HepG2 (cell line): Measurements from ENCODE around the gene PTH1R. TPM values are rescaled to one million over a fixed set of nuclear protein-coding genes. Genes with fewer than 3 reads are reported as not detected.

Experiments used
- ATAC-seq: fragments of 200-7000 bp; cut with Tn5 transposase; 3 replicates; pipeline ENCODE4 v1.9.1; 2020; ENCODE audit warnings: mild to moderate bottlenecking, moderate library complexity
- BruUV-seq: library from RNA; stranded (reverse); fragments of 400-500 nt; replicated peaks from 2 replicates; lab custom pipeline; 2021; lab: Mats Ljungman, UMichigan
- CTCF ChIA-PET: fragments of 300-600 bp; formaldehyde crosslinking; extraction: SDS; loops from one replicate; lab custom pipeline; 2021; ENCODE audit warnings: low total read pairs, inconsistent platforms, low intra/inter-chr PET ratio; lab: Yijun Ruan, JAX
- POLR2A ChIA-PET: fragments of 350-600 bp; sonication (Branson Sonifier 250); formaldehyde crosslinking; loops from one replicate; lab custom pipeline; 2020; ENCODE audit warnings: antibody characterized with exemption, inconsistent platforms; lab: Yijun Ruan, JAX
- DNase-seq: peaks from one replicate; pipeline ENCODE4 v3.0.0-alpha.2; 2015; ENCODE audit warnings: low spot score
- FAIRE-seq: peaks from 3 replicates; lab custom pipeline; 2011; peaks lifted over from hg19 to GRCh38; lab: Jason Lieb, UNC
- H2AFZ ChIP-seq: one replicate; pipeline ENCODE4 v1.6.1; 2011; ENCODE audit warnings: low read length, inconsistent platforms
- H3K27ac ChIP-seq: fragments of 300-600 bp; 3 replicates; pipeline ENCODE4 v1.8.0; 2011; ENCODE audit warnings: mixed run types, mild to moderate bottlenecking, mixed read lengths, low read length, inconsistent platforms; ENCODE audit not compliant: insufficient read depth; ENCODE audit errors: extremely low read length
- H3K27me3 ChIP-seq, 2 experiments: fragments of 200-600 bp in 1 of 2; 2 replicates in 1 of 2; 3 replicates in 1 of 2; pipeline versions ENCODE4 v1.6.0 to v1.8.0; 2011; ENCODE audit warnings: low read length in 2 of 2, mild to moderate bottlenecking in 2 of 2, moderate library complexity in 2 of 2, inconsistent platforms in 1 of 2; ENCODE audit not compliant: insufficient read depth in 2 of 2, control insufficient read depth in 1 of 2
- H3K36me3 ChIP-seq, 2 experiments: fragments of 200-600 bp in 1 of 2; replicated peaks in 1 of 2; 2 replicates in 1 of 2; 3 replicates in 1 of 2; pipeline versions ENCODE4 v1.5.1 to v1.8.0; 2011; ENCODE audit warnings: low read length in 2 of 2, inconsistent platforms in 1 of 2; ENCODE audit not compliant: insufficient read depth in 2 of 2, control insufficient read depth in 1 of 2
- H3K4me1 ChIP-seq: 2 replicates; pipeline ENCODE4 v1.5.1; 2012; ENCODE audit warnings: low read length, inconsistent platforms; ENCODE audit not compliant: insufficient read depth
- H3K4me2 ChIP-seq: 2 replicates; pipeline ENCODE4 v1.6.0; 2011; ENCODE audit warnings: low read depth, low read length, inconsistent platforms
- H3K4me3 ChIP-seq, 3 experiments: fragments of 200-600 bp in 1 of 3; sonication (generic), shearing (Covaris generic) in 1 of 3; replicated peaks in 1 of 3; 2 replicates each; pipeline ENCODE4 v1.5.1; 2011 to 2016; ENCODE audit warnings: low read length in 3 of 3, inconsistent platforms in 2 of 3, low read depth in 2 of 3, mild to moderate bottlenecking in 2 of 3, control low read depth in 1 of 3, mixed read lengths in 1 of 3; ENCODE audit not compliant: insufficient read depth in 1 of 3
- H3K79me2 ChIP-seq: one replicate; pipeline ENCODE4 v1.6.1; 2011; ENCODE audit warnings: low read length, inconsistent platforms; ENCODE audit not compliant: insufficient read depth
- H3K9ac ChIP-seq: 2 replicates; pipeline ENCODE4 v1.6.0; 2011; ENCODE audit warnings: mild to moderate bottlenecking, low read depth, low read length, inconsistent platforms; ENCODE audit not compliant: insufficient read depth
- H3K9me3 ChIP-seq: 2 replicates; pipeline ENCODE4 v1.5.1; 2012; ENCODE audit warnings: mild to moderate bottlenecking, low read length
- H4K20me1 ChIP-seq: 2 replicates; pipeline ENCODE4 v1.6.0; 2011; ENCODE audit warnings: inconsistent platforms, mild to moderate bottlenecking, low read length, moderate library complexity; ENCODE audit not compliant: insufficient read depth
- ARID2 ChIP-seq: sonication (generic); formaldehyde crosslinking; IDR thresholded peaks from 2 replicates; pipeline ENCODE4 v1.8.1; 2022; ENCODE audit warnings: mild to moderate bottlenecking, missing genetic modification reagents, borderline replicate concordance
- CBX5 ChIP-seq: sonication (generic); formaldehyde crosslinking; IDR thresholded peaks from 2 replicates; pipeline ENCODE4 v1.4.0; 2020; ENCODE audit warnings: missing genetic modification reagents, borderline replicate concordance
- ELF3 ChIP-seq: IDR thresholded peaks from 2 replicates; pipeline ENCODE4 v1.6.1; 2016; ENCODE audit warnings: missing genetic modification reagents, missing compliant biosample characterization
- EP300 ChIP-seq, 3 experiments: sonication (generic) in 1 of 3; formaldehyde crosslinking in 1 of 3; IDR thresholded peaks; 2 replicates each; pipeline versions ENCODE4 v1.5.1 to v1.6.1; 2011 to 2020; ENCODE audit warnings: low read depth in 2 of 3, low read length in 2 of 3, borderline replicate concordance in 1 of 3, improper control_type of control experiment in 1 of 3, mild to moderate bottlenecking in 1 of 3, missing genetic modification reagents in 1 of 3, moderate library complexity in 1 of 3
- KLF11 ChIP-seq: IDR thresholded peaks from 2 replicates; pipeline ENCODE4 v1.6.1; 2016; ENCODE audit warnings: missing compliant biosample characterization
- MYC ChIP-seq: sonication (generic); formaldehyde crosslinking; IDR thresholded peaks from 2 replicates; pipeline ENCODE4 v1.9.0; 2021; ENCODE audit warnings: missing genetic modification reagents, borderline replicate concordance
- RBFOX2 ChIP-seq: fragments of 200-400 bp; formaldehyde crosslinking; IDR thresholded peaks from 2 replicates; pipeline ENCODE4 v1.6.1; 2017; ENCODE audit warnings: low read depth, mild to moderate bottlenecking, low read length
- TBX2 ChIP-seq: sonication (generic); formaldehyde crosslinking; IDR thresholded peaks from 2 replicates; pipeline ENCODE4 v1.5.0; 2020; ENCODE audit warnings: missing genetic modification reagents, mild to moderate bottlenecking, borderline replicate concordance
- ZFX ChIP-seq: sonication (generic); formaldehyde crosslinking; IDR thresholded peaks from 2 replicates; pipeline ENCODE4 v1.4.0; 2020; ENCODE audit warnings: mild to moderate bottlenecking, low read depth, missing genetic modification reagents, moderate library complexity
- ZNF605 ChIP-seq: sonication (generic); formaldehyde crosslinking; IDR thresholded peaks from 2 replicates; pipeline ENCODE4 v1.8.0; 2022; ENCODE audit warnings: mild to moderate bottlenecking, missing genetic modification reagents
- ZNF687 ChIP-seq: sonication (generic); formaldehyde crosslinking; IDR thresholded peaks from 2 replicates; pipeline ENCODE4 v1.5.1; 2020; ENCODE audit warnings: mild to moderate bottlenecking, missing genetic modification reagents, moderate library complexity
- WGBS: methylation state at CpG from one replicate; pipeline ENCODE4 v1.1.6; 2017; ENCODE audit warnings: low lambda C conversion rate; 5-methylcytosine and 5-hydroxymethylcytosine counted together
- in situ Hi-C: cut with HindIII; loops from 2 replicates; pipeline ENCODE4 v1.10.0; 2017; ENCODE audit warnings: low pct_unique_long_range_greater_than_20kb; ENCODE audit not compliant: extremely low pct_ligation_motif_present
- intact Hi-C: fragments of 100-400 bp; cut with micrococcal nuclease; formaldehyde crosslinking; loops from one replicate; pipeline ENCODE4 v1.10.0; 2022; ENCODE audit not compliant: unreplicated experiment
- polyA plus RNA-seq, 8 experiments: library from polyadenylated mRNA; depleted of rRNA in 3 of 8; stranded (reverse) in 7 of 8; unstranded in 1 of 8; fragments of >200 nt; fragmentation: Illumina TruSeq in 4 of 8; extraction: Trizol in 4 of 8; gene quantifications; 2 replicates each; pipeline versions ENCODE4 v1.2.1 to v1.2.3, GENCODE V29; 2011 to 2016; ENCODE audit warnings: low read depth in 4 of 8, missing spikeins in 1 of 8, mixed read lengths in 1 of 8; ENCODE audit not compliant: insufficient read depth in 1 of 8
- total RNA-seq, 5 experiments: library from RNA; depleted of rRNA; stranded (reverse); fragments of >200 nt; fragmentation: Illumina TruSeq; extraction: Trizol; gene quantifications; 2 replicates each; pipeline ENCODE4 v1.2.3, GENCODE V29; 2016; ENCODE audit warnings: low read depth in 1 of 5

PTH1R gene
- total and polyA plus RNA-seq, 2 of the 13 experiments (the other 11 are each of a cell fraction or from before 2014, with no cell fraction given), result not detected

GRCh38 chr3:46944191-46944590, 66.7 kb downstream of the PTH1R start:
- no peaks in the 10 kb centered on the region for H3K27me3 ChIP-seq
- TSS peak; percentile 92 for BruUV-seq
- H4K20me1 ChIP-seq, result peaks cover 32% of the 10 kb centered on the region
- peak overlapping the region in 1 of 3 experiments; percentile 27; a peak in 2 of 6 replicates for H3K4me3 ChIP-seq
- ChIA-PET POLR2A (interaction anchor here (1.1 to 2.1 kb wide), 7 partner anchors 9 to 38 kb away, joined by 4 to 16 read pairs (median 6); partner anchors contain the start of genes CCDC12 and NBEAL2), CTCF (no interaction called here)
- DNase-seq (peak; percentile 39), ATAC-seq (peak; percentile 75), FAIRE-seq (no peak)
- peak overlapping the region; percentile 59 for H3K9ac ChIP-seq
- no peak overlapping the region for H2AFZ ChIP-seq
- TF ChIP-seq KLF11 (CRISPR knock-in tag) (no peak), ZNF605 (CRISPR knock-in tag) (0 out of 2 replicates have a peak, but pooled peaks have one; percentile 33), ARID2 (CRISPR knock-in tag) (peak; percentile 56; the same call in 1 of the 2 replicates), EP300 (IDR thresholded peaks at IDR 0.05; ENCODE audit: low read depth in 2 of 2, low read length in 2 of 2) (no peak), EP300 (CRISPR knock-in tag; IDR thresholded peaks at IDR 0.05; ENCODE audit: borderline replicate concordance) (no peak), MYC (CRISPR knock-in tag) (0 out of 2 replicates have a peak, but pooled peaks have one; percentile 31), ZFX (CRISPR knock-in tag) (peak; percentile 14; the same call in 1 of the 2 replicates), ELF3 (CRISPR knock-in tag) (peak; percentile 3; the same call in 1 of the 2 replicates), RBFOX2 (0 out of 2 replicates have a peak, but pooled peaks have one; percentile 6), ZNF687 (peak; percentile 70), CBX5 (CRISPR knock-in tag) (no peak), TBX2 (CRISPR knock-in tag) (no peak)
- peak overlapping the region; percentile 71 for H3K4me2 ChIP-seq
- peak overlapping the region; percentile 73 for H3K27ac ChIP-seq
- peaks cover 6 to 35% of the 10 kb centered on the region in 2 experiments; a peak in 4 of 5 replicates for H3K36me3 ChIP-seq
- H3K9me3 ChIP-seq, result no peaks in the 10 kb centered on the region
- H3K4me1 ChIP-seq, result peaks cover 100% of the 10 kb centered on the region
- in situ Hi-C loops, result no loop called here
- 19% methylated on average over 4 of the region's 8 CpGs for WGBS
- peaks cover 75% of the 10 kb centered on the region for H3K79me2 ChIP-seq
- intact Hi-C loops, result loop anchor here (1.0 kb wide), 1 partner anchor 26 kb away; no protein-coding TSS in a partner anchor
